Loucy (cell line): ENCODE results near the gene NCOA5.

ENCODE experiments used
- CTCF ChIP-seq: fragments of 200-600 bp; sonication (generic); conservative IDR thresholded peaks from 2 replicates; pipeline ENCODE4 v1.5.1; 2014; ENCODE audit warnings: mild to moderate bottlenecking, antibody characterized with exemption, low read length
- EZH2phosphoT487 ChIP-seq: fragments of 200-600 bp; IDR thresholded peaks from 2 replicates; pipeline ENCODE4 v1.6.1; 2018; ENCODE audit warnings: antibody characterized with exemption, mild to moderate bottlenecking, moderate library complexity, borderline replicate concordance

- TF ChIP-seq CTCF (no peak), EZH2phosphoT487 (no peak)
These were observed 6.7 kb downstream of the NCOA5 start for GRCh38 chr20:46083101-46083500.
